ENCODE results near the gene ZNF514.

ZNF514 gene

GRCh38 chr2:95165030-95165370 lies 5.4 kb upstream of the ZNF514 start:
- Histone ChIP-seq H3K18ac (ENCODE audit: low read depth in 1 of 2, low read length in 2 of 2) (peak overlapping the region; percentile 97 to 100), H2BK15ac (ENCODE audit: low read depth, poor library complexity, severe bottlenecking) (no peak overlapping the region), H3K14ac (ENCODE audit: low read length in 2 of 2) (no peak overlapping the region), H4K91ac (ENCODE audit: low read length) (no peak overlapping the region), H3K4me2 (ENCODE audit: low read length, poor library complexity, severe bottlenecking) (peak overlapping the region; percentile 89), H2BK12ac (ENCODE audit: low read length in 2 of 2) (no peak overlapping the region), H3K4ac (ENCODE audit: low read depth in 1 of 2, low read length in 2 of 2) (peak overlapping the region; percentile 14 to 30), H3K23ac (ENCODE audit: low read length in 2 of 2) (no peak overlapping the region), H3K27me3 (ENCODE audit: control insufficient read depth in 1 of 2, insufficient read depth in 1 of 2, low read length in 2 of 2) (no peaks in the 10 kb centered on the region), H4K8ac (ENCODE audit: low read length) (peak overlapping the region; percentile 98), H3K4me1 (ENCODE audit: control insufficient read depth, insufficient read depth, low read depth, low read length) (no peaks in the 10 kb centered on the region), H3K36me3 (ENCODE audit: control insufficient read depth in 1 of 2, insufficient read depth in 2 of 2, low read depth in 1 of 2, low read length in 2 of 2) (peaks cover 0 to 3% of the 10 kb centered on the region in 2 experiments), H3K79me1 (replicated peaks; ENCODE audit: low read length, poor library complexity, severe bottlenecking) (peaks cover 29% of the 10 kb centered on the region), H3K9ac (ENCODE audit: low read length) (peak overlapping the region; percentile 97), H3K4me3 (ENCODE audit: insufficient read depth in 1 of 2, low read depth in 1 of 2, low read length in 2 of 2) (peak overlapping the region; percentile 93 to 96), H3K27ac (ENCODE audit: low read length, poor library complexity, severe bottlenecking) (peak overlapping the region; percentile 95), H2AFZ (ENCODE audit: low read depth, low read length) (peak overlapping the region; percentile 97), H3K9me3 (ENCODE audit: control insufficient read depth, low read length) (no peaks in the 10 kb centered on the region), H2BK120ac (ENCODE audit: low read depth, low read length) (no peak overlapping the region), H2BK5ac (ENCODE audit: low read depth, low read length, poor library complexity, severe bottlenecking) (no peak overlapping the region), H2AK5ac (ENCODE audit: low read length, severe bottlenecking) (no peak overlapping the region)
- 9% methylated on average over 9 of the region's 9 CpGs for WGBS
- no peak for DNase-seq

GRCh38 chr2:95158891-95159619 lies 593 bp downstream of the ZNF514 start:
- peaks cover 33% of the 10 kb centered on the region for H3K79me1 ChIP-seq (replicated peaks; ENCODE audit: low read length, poor library complexity, severe bottlenecking)
- no peak overlapping the region for H2BK5ac ChIP-seq (ENCODE audit: low read depth, low read length, poor library complexity, severe bottlenecking)
- peak overlapping the region; percentile 9 for H2AK5ac ChIP-seq (ENCODE audit: low read length, severe bottlenecking)
- H3K4me1 ChIP-seq (ENCODE audit: control insufficient read depth, insufficient read depth, low read depth, low read length), result peaks cover 12% of the 10 kb centered on the region
- H3K27me3 ChIP-seq (ENCODE audit: control insufficient read depth in 1 of 2, insufficient read depth in 1 of 2, low read length in 2 of 2), result no peaks in the 10 kb centered on the region
- peak overlapping the region; percentile 88 for H3K4me2 ChIP-seq (ENCODE audit: low read length, poor library complexity, severe bottlenecking)
- DNase-seq, result peak; percentile 52
- peak overlapping the region; percentile 89 for H3K9ac ChIP-seq (ENCODE audit: low read length)
- peak overlapping the region; percentile 55 to 88 for H3K4ac ChIP-seq (ENCODE audit: low read depth in 1 of 2, low read length in 2 of 2)
- H2BK120ac ChIP-seq (ENCODE audit: low read depth, low read length), result no peak overlapping the region
- WGBS, result 13% methylated on average over 40 of the region's 58 CpGs
- peak overlapping the region; percentile 73 for H4K91ac ChIP-seq (ENCODE audit: low read length)
- H4K8ac ChIP-seq (ENCODE audit: low read length), result peak overlapping the region; percentile 59
- no peak overlapping the region for H3K23ac ChIP-seq (ENCODE audit: low read length in 2 of 2)
- H3K9me3 ChIP-seq (ENCODE audit: control insufficient read depth, low read length), result peaks cover 41% of the 10 kb centered on the region
- H2BK15ac ChIP-seq (ENCODE audit: low read depth, poor library complexity, severe bottlenecking), result no peak overlapping the region
- peak overlapping the region in 1 of 2 experiments; percentile 59 for H2BK12ac ChIP-seq (ENCODE audit: low read length in 2 of 2)
- H3K36me3 ChIP-seq (ENCODE audit: control insufficient read depth in 1 of 2, insufficient read depth in 2 of 2, low read depth in 1 of 2, low read length in 2 of 2), result peaks cover 24 to 39% of the 10 kb centered on the region in 2 experiments
- H2AFZ ChIP-seq (ENCODE audit: low read depth, low read length), result peak overlapping the region; percentile 48
- no peak overlapping the region for H3K27ac ChIP-seq (ENCODE audit: low read length, poor library complexity, severe bottlenecking)
- peak overlapping the region in 1 of 2 experiments; percentile 80 for H3K14ac ChIP-seq (ENCODE audit: low read length in 2 of 2)
- H3K18ac ChIP-seq (ENCODE audit: low read depth in 1 of 2, low read length in 2 of 2), result peak overlapping the region; percentile 12 to 96
- peak overlapping the region; percentile 77 to 94 for H3K4me3 ChIP-seq (ENCODE audit: insufficient read depth in 1 of 2, low read depth in 1 of 2, low read length in 2 of 2)

GRCh38 chr2:95158441-95158840 lies 1.2 kb downstream of the ZNF514 start:
- H3K4me1 ChIP-seq (ENCODE audit: control insufficient read depth, insufficient read depth, low read depth, low read length), result peaks cover 12% of the 10 kb centered on the region
- H2BK120ac ChIP-seq (ENCODE audit: low read depth, low read length), result no peak overlapping the region
- no peak overlapping the region for H2BK15ac ChIP-seq (ENCODE audit: low read depth, poor library complexity, severe bottlenecking)
- peak overlapping the region in 1 of 2 experiments; percentile 45 for H2BK12ac ChIP-seq (ENCODE audit: low read length in 2 of 2)
- H3K27ac ChIP-seq (ENCODE audit: low read length, poor library complexity, severe bottlenecking), result no peak overlapping the region
- no peaks in the 10 kb centered on the region for H3K27me3 ChIP-seq (ENCODE audit: control insufficient read depth in 1 of 2, insufficient read depth in 1 of 2, low read length in 2 of 2)
- H3K4ac ChIP-seq (ENCODE audit: low read depth in 1 of 2, low read length in 2 of 2), result peak overlapping the region in 1 of 2 experiments; percentile 55
- H4K8ac ChIP-seq (ENCODE audit: low read length), result peak overlapping the region; percentile 32
- H3K18ac ChIP-seq (ENCODE audit: low read depth in 1 of 2, low read length in 2 of 2), result peak overlapping the region in 1 of 2 experiments; percentile 96
- no peak overlapping the region for H2BK5ac ChIP-seq (ENCODE audit: low read depth, low read length, poor library complexity, severe bottlenecking)
- H3K23ac ChIP-seq (ENCODE audit: low read length in 2 of 2), result no peak overlapping the region
- WGBS, result 89% methylated on average over 10 of the region's 10 CpGs
- peak overlapping the region; percentile 88 for H3K4me2 ChIP-seq (ENCODE audit: low read length, poor library complexity, severe bottlenecking)
- H2AK5ac ChIP-seq (ENCODE audit: low read length, severe bottlenecking), result peak overlapping the region; percentile 9
- no peak overlapping the region for H2AFZ ChIP-seq (ENCODE audit: low read depth, low read length)
- peak overlapping the region; percentile 77 to 94 for H3K4me3 ChIP-seq (ENCODE audit: insufficient read depth in 1 of 2, low read depth in 1 of 2, low read length in 2 of 2)
- DNase-seq, result no peak
- no peak overlapping the region for H4K91ac ChIP-seq (ENCODE audit: low read length)
- H3K14ac ChIP-seq (ENCODE audit: low read length in 2 of 2), result peak overlapping the region in 1 of 2 experiments; percentile 80
- peaks cover 30% of the 10 kb centered on the region for H3K79me1 ChIP-seq (replicated peaks; ENCODE audit: low read length, poor library complexity, severe bottlenecking)
- peaks cover 47% of the 10 kb centered on the region for H3K9me3 ChIP-seq (ENCODE audit: control insufficient read depth, low read length)
- peak overlapping the region; percentile 89 for H3K9ac ChIP-seq (ENCODE audit: low read length)
- peaks cover 26 to 45% of the 10 kb centered on the region in 2 experiments for H3K36me3 ChIP-seq (ENCODE audit: control insufficient read depth in 1 of 2, insufficient read depth in 2 of 2, low read depth in 1 of 2, low read length in 2 of 2)

DNA sequence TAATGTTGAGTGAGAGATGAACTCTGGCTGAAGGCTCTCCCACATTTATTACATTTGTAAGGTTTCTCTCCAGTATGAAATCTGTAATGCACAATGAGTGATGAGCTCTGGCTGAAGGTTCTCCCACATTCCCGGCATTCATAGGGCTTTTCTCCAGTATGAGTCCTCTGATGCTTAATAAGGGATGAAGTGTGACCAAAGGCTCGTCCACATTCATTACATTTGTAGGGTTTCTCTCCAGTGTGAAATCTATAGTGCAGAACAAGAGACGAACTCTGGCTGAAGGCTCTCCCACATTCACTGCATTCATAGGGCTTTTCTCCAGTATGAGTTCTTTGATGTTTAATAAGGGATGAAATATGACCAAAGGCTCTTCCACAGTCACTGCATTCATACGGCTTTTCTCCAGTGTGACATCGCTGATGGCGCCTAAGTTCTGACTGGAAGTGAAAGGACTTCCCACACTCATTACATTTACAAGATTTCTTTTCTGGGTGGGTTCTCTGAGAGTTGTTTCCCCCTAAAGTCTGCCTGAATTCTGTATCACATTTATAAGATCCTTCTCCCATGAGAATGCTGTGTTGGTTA lies 10.2 kb downstream of the ZNF514 start:
- H2AK5ac ChIP-seq (ENCODE audit: low read length, severe bottlenecking), result no peak overlapping the region
- H3K9me3 ChIP-seq (ENCODE audit: control insufficient read depth, low read length), result peaks cover 97% of the 10 kb centered on the region
- H3K27me3 ChIP-seq (ENCODE audit: control insufficient read depth in 1 of 2, insufficient read depth in 1 of 2, low read length in 2 of 2), result no peaks in the 10 kb centered on the region
- WGBS, result 100% methylated on average over 5 of the region's 6 CpGs
- H3K4me2 ChIP-seq (ENCODE audit: low read length, poor library complexity, severe bottlenecking), result no peak overlapping the region
- H3K23ac ChIP-seq (ENCODE audit: low read length in 2 of 2), result no peak overlapping the region
- H3K27ac ChIP-seq (ENCODE audit: low read length, poor library complexity, severe bottlenecking), result no peak overlapping the region
- H3K9ac ChIP-seq (ENCODE audit: low read length), result no peak overlapping the region
- no peak overlapping the region for H3K18ac ChIP-seq (ENCODE audit: low read depth in 1 of 2, low read length in 2 of 2)
- H2BK12ac ChIP-seq (ENCODE audit: low read length in 2 of 2), result no peak overlapping the region
- H2AFZ ChIP-seq (ENCODE audit: low read depth, low read length), result no peak overlapping the region
- peaks cover 21% of the 10 kb centered on the region for H3K79me1 ChIP-seq (replicated peaks; ENCODE audit: low read length, poor library complexity, severe bottlenecking)
- H2BK15ac ChIP-seq (ENCODE audit: low read depth, poor library complexity, severe bottlenecking), result no peak overlapping the region
- no peak overlapping the region for H4K8ac ChIP-seq (ENCODE audit: low read length)
- H3K14ac ChIP-seq (ENCODE audit: low read length in 2 of 2), result no peak overlapping the region
- peaks cover 37 to 87% of the 10 kb centered on the region in 2 experiments for H3K36me3 ChIP-seq (ENCODE audit: control insufficient read depth in 1 of 2, insufficient read depth in 2 of 2, low read depth in 1 of 2, low read length in 2 of 2)
- no peaks in the 10 kb centered on the region for H3K4me1 ChIP-seq (ENCODE audit: control insufficient read depth, insufficient read depth, low read depth, low read length)
- no peak overlapping the region for H3K4ac ChIP-seq (ENCODE audit: low read depth in 1 of 2, low read length in 2 of 2)
- H3K4me3 ChIP-seq (ENCODE audit: insufficient read depth in 1 of 2, low read depth in 1 of 2, low read length in 2 of 2), result peak overlapping the region in 1 of 2 experiments; percentile 62
- H2BK5ac ChIP-seq (ENCODE audit: low read depth, low read length, poor library complexity, severe bottlenecking), result no peak overlapping the region
- no peak overlapping the region for H2BK120ac ChIP-seq (ENCODE audit: low read depth, low read length)
- no peak overlapping the region for H4K91ac ChIP-seq (ENCODE audit: low read length)
- peak; percentile 17 for DNase-seq

Measured in mesenchymal stem cell (in vitro differentiated cells and primary cell).